GM21390 (cell line): Measurements from ENCODE around the gene CCDC138.

Experiments used
- ATAC-seq: cut with Tn5 transposase; IDR thresholded peaks from one replicate; pipeline ENCODE4 v1.9.1; 2021; ENCODE audit not compliant: unreplicated experiment

CCDC138 gene

DNA sequence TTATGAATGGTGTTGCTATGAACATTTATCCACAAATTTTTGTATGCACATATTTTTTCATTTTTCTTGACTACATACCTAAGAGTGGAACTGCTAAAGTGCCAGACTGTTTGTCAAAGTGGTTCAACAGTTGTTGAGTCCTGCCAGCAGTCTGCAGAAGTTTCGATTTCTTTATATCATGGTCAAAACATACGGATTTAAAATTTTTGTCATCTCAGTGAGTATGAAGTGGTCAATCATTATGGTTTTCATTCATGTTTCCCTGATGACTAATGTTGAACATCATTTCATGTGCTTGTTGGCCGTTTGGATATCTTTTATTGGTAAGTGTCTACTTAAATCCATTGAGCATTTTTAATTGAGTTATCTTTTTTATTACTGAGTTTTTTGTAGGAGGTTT, 39.2 kb downstream of the CCDC138 start:
- no peak for ATAC-seq

DNA sequence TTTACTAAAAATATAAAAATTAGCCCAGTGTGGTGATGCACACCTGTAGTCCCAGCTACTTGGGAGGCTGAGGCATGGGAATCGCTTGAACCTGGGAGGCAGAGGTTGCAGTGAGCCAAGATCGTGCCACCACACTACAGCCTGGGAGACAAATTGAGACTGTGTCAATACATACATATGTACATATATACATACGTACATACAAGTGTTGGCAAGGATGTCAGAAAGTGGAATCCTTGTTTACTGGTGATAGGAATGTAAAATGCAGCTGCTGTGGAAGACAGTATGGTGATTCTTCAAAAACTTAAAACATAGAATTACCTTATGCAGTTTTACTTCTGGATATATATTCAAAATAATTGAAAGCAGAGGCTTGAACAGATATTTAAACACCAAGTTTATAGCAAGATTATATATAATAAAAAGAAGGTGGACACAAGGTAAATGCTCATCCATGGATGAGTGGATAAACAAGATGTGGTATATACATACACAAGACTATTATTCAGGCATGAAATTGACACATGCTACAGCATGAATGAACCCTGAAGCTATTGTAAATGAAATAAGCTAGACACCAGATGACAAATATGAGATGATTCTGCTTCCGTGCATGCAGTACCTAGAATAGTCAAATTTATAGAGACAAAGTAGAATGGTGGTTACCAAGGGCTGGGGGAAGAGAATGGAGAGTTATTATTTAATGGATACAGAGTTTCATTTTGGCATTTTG, 43.2 kb downstream of the CCDC138 start:
- no peak for ATAC-seq

DNA sequence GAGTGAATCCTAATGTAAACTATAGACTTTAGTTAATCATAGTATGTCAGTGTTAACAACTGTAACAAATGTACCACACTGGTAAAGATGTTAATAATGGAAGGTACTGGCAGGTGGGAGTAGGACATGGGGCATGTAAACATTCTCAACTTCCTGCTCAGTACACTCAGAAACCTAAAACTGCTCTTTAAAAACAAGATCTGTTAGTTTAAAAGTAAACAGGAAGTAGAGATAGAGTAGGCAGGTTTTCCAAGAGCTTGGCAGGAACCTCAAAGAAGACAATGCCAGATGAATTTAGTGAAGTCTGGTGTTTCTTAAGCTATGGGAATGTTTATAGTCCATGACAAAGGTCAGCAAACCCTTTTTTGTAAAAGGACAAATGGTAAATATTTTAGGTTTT, 46.6 kb downstream of the CCDC138 start:
- no peak for ATAC-seq

DNA sequence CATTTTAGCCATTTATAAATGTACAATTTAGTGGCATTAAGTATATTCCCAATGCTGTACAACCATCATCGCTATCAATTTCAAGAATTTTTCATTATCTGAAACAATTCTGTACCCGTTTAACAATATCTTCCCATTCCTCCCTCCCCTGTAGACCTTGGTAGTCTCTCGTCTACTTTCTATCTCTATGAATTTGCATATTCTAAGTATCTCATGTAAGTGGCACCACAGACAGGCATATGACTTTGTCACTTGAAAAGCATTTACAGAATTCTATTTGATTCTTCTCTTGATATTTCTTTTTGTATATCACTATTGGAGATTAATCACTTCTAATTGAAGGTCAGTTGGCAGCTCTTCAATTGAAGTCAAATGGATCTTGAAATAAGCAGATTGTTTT, 48.0 kb downstream of the CCDC138 start:
- ATAC-seq: no peak

DNA sequence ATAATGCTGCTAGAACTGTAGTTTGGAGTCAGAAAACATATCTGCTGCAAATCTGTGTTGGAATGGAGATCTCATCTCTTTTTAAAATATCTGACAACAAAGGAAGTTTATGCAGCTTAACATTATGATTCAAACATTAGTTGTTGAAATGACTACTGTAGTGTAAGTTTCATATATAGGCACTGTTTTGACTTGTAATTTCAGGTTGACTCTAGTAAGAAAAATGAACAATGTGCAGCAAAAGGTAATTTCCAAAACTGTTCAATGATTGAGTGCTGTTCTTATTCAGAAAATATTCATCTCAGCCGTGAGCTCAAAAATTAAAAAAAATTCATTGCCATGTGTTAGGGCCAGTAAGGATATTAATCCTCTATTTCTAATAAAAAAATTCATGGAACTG, 48.5 kb downstream of the CCDC138 start:
- ATAC-seq: no peak

GRCh38 chr2:108837198-108837597, 50.6 kb downstream of the CCDC138 start:
- ATAC-seq: no peak

DNA sequence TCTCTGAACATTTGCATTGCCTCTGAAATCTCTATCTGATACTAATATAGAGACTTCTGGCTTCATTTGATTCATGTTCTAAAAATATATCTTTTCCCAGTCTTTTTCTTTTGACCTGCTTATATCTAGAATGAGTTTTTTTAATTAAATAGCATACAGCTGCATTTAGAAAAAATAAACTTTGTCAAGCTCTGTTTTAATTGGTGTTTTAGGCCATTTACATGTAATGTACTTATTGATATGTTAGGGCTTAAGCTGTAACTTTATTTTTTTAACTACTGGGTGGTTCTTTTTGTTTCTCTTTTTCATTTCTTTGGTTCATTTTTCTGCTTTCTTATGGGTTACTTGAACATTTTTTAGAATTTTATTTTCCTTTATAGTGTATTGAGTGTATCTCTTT, 54.9 kb downstream of the CCDC138 start:
- no peak for ATAC-seq

DNA sequence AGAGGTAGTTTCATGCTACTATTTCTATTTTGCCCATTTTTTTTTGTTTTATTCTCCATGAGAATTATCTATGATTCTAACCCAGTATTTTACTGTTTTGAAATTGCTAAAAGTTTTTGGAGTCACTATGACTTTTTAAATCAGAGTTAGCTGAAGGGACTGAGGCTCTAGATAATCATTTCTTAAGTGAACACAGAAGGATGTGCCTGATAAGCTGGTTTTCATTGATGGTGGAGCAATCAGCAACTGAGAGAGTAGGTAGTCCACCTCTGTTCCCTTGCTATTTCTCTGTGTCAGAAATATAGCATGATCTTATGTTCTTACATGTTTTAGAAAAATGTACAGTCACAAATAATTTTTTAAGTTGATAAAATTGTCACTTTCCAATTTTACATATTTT, 59.4 kb downstream of the CCDC138 start:
- ATAC-seq: no peak

GRCh38 chr2:108847000-108847399, 60.4 kb downstream of the CCDC138 start:
- no peak for ATAC-seq

GRCh38 chr2:108852375-108852774, 65.8 kb downstream of the CCDC138 start:
- no peak for ATAC-seq

DNA sequence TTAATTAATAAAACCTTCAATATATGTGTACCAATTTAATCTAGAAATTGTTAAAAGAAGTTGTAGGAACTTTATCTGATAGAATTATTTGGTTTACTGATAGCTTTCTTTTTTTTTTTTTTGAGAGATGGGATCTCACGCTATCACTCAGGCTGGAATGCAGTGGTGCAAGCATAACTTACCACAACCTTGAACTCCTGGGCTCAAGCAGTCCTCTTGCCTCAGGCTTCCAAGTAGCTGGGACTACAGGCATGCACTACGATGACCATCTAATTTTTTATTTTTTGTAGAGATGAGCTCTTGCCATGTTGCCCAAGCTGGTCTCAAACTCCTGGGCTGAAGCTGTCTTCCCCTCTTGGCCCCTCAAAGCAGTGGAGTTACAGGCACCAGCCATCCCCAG, 66.8 kb downstream of the CCDC138 start:
- no peak for ATAC-seq

GRCh38 chr2:108854484-108854883, 67.9 kb downstream of the CCDC138 start:
- no peak for ATAC-seq

DNA sequence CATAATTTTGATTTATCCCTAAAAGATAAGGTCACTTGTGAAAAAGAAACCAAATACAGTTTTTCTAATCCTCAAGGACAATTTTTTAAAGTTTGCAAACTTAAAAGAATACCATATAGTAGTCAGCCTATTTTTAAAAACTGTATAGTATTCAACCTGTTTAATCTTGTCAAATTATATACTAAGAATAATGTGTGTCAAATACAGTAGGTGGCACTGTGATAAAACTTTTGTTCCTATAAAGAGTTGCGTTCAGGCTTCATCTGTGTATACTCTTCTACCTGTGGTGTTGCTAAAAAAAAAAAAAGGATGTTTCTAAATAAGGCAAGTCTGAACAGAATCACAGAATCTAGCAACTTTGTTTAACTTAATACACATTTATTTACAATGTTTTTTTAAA, 68.6 kb downstream of the CCDC138 start:
- ATAC-seq: no peak

DNA sequence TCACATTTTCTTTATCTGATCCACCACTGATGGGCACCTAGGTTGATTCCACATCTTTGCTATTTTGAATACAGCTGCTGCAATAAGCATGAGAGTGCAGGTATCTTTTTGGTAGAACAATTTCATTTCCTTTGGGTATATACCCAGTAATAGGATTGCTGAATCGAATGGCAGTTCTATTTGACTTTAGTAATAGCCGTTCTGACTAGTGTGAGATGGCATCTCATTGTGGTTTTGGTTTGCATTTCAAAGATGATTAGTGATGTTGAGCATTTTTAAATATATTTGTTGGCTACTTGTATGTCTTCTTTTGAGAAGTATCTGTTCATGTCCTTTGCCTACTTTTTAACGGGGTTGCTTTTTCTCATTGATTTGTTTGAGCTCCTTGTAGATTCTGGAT, 72.3 kb downstream of the CCDC138 start:
- ATAC-seq: no peak

GRCh38 chr2:108866041-108866440, 79.5 kb downstream of the CCDC138 start:
- no peak for ATAC-seq

DNA sequence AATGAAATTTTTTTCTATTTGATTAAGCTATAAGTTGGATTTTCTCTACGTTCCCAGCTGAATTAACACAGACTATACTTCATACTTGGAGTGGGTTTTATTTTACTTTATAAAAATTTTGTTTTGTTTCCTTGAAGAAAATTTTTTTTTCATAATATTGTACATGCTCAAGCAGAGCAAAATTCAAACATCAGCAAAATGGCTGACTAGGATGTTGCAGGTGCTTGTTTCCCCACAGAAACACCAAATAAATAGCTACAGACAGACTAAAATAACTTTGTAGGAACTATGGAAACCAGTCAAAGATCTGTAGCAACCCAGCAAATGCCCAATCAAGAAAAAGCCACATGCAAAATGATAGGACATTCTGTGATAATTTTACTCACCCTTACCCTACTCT, 82.3 kb downstream of the CCDC138 start:
- ATAC-seq: no peak

DNA sequence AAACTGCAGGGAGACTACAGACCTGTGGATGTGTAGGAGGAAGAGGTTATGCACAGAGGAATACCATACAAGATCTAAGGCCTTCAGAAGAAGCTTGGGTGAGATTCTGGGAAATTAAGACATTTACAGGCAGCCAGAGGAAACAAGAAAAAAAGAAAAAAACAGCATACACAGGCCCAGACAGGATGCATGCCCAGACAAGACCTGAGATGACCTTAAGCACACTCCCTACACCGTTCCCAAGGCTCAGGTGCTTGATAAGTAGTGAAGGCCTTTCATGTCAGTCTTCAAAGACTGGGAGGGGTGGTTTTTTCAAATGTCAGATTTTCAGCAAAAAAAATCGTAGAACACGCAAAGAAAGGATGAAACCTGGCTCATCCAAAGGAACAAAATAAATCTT, 83.0 kb downstream of the CCDC138 start:
- no peak for ATAC-seq

- ATAC-seq: no peak
These were observed 83.6 kb downstream of the CCDC138 start for GRCh38 chr2:108870069-108870644.

DNA sequence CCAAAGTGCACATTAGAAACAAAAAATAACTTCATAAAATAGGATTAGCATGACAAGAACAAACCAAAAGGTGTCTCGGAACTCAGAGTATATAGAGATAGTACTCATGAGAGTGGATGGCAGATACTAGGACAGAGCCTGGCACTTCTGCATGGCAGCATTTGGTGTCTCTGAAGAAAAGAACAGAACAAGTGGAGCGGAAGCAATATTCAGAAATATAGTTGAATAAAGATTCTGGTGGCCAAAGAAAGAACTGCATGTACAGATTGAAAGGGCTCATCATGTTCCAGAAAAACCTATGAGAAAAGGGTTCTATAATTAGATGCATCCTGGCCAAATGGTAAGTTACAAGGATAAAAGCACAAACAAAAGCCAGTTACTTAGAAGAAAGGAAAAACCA, 90.9 kb downstream of the CCDC138 start:
- no peak for ATAC-seq

- ATAC-seq: no peak
These were observed 91.7 kb downstream of the CCDC138 start for GRCh38 chr2:108878276-108878675.

DNA sequence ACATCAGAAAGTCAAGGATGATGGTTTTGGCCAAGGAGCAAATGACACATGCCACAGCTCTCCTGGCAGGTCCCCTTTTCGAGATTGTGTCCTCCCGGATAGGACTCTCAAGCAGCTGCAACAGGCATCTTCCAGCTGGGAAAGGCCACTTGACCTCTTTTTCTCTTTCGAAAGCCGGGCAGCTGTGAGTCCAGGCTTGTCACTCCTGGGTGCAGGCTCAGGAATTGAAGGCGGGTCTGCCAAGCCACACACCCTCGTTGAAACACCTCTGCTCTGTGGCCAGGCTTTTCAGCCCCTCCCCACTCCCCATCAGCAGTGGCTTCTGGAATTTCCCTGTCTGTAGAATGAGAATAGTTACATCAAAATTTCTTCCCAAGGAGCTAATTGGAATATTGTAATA, 98.0 kb downstream of the CCDC138 start:
- no peak for ATAC-seq

- no peak for ATAC-seq
These were observed 103.3 kb downstream of the CCDC138 start for GRCh38 chr2:108889907-108890306.

- ATAC-seq: no peak
These were observed 106.7 kb downstream of the CCDC138 start for GRCh38 chr2:108893277-108893676.
